Heart right ventricle (tissue), 16 donors: ENCODE results near the gene PCDHA5. TPM values are rescaled to one million over a fixed set of nuclear protein-coding genes. Genes with fewer than 3 reads are reported as not detected.
"Not testable (repeated sequence)": the region's sequence is repeated elsewhere in the genome, so short reads cannot be mapped to it uniquely, and the experiment has no call there.

Experiments
- ATAC-seq, 8 donors: fragments of 200-7000 bp; cut with Tn5 transposase; one replicate each; pipeline ENCODE4 v1.9.1; 2020; ENCODE audit warnings: mild to moderate bottlenecking in 8 of 8, moderate library complexity in 8 of 8, moderate number of reproducible peaks in 1 of 8
- DNase-seq, 2 donors: peaks; one replicate each; pipeline ENCODE4 v3.0.0-alpha.2; 2020
- H3K27ac ChIP-seq, 10 donors: fragments of 200-600 bp; sonication (generic) in 2 of 10; one replicate each; pipeline versions ENCODE4 v1.5.0 to v1.8.0; 2020 to 2022; ENCODE audit warnings: mild to moderate bottlenecking in 3 of 10
- H3K27me3 ChIP-seq, 7 donors: fragments of 200-600 bp; one replicate each; pipeline ENCODE4 v1.8.0; 2021 to 2022; ENCODE audit warnings: mild to moderate bottlenecking in 2 of 7
- H3K36me3 ChIP-seq, 9 donors: fragments of 200-600 bp; sonication (generic) in 1 of 9; one replicate each; pipeline versions ENCODE4 v1.5.0 to v1.8.0; 2020 to 2022; ENCODE audit warnings: mild to moderate bottlenecking in 2 of 9
- H3K4me1 ChIP-seq, 9 donors: fragments of 200-600 bp; sonication (generic) in 1 of 9; one replicate each; pipeline versions ENCODE4 v1.5.0 to v1.8.0; 2020 to 2022; ENCODE audit warnings: mild to moderate bottlenecking in 4 of 9
- H3K4me3 ChIP-seq, 10 donors: fragments of 200-600 bp; sonication (generic) in 2 of 10; one replicate each; pipeline versions ENCODE4 v1.5.0 to v1.8.0; 2020 to 2022; ENCODE audit warnings: mild to moderate bottlenecking in 7 of 10, moderate library complexity in 2 of 10
- H3K9me3 ChIP-seq, 11 donors: fragments of 200-600 bp in 10 of 11; sonication (generic) in 2 of 11; one replicate each; pipeline versions ENCODE4 v1.5.0 to v1.8.0; 2013 to 2022; ENCODE audit warnings: mild to moderate bottlenecking in 2 of 11, control low read depth in 1 of 11, moderate library complexity in 1 of 11
- CTCF ChIP-seq, 9 donors: fragments of 200-600 bp; sonication (generic) in 2 of 9; IDR thresholded peaks; one replicate each; pipeline versions ENCODE4 v1.5.0 to v1.8.0; 2021 to 2022; ENCODE audit warnings: antibody characterized with exemption in 9 of 9, mild to moderate bottlenecking in 5 of 9, moderate library complexity in 1 of 9
- WGBS, 2 donors: extraction: QIAGEN DNeasy Blood & Tissue Kit; methylation state at CpG; one replicate each; pipeline ENCODE4 v1.1.7; 2013; ENCODE audit warnings: inconsistent platforms in 1 of 2; 5-methylcytosine and 5-hydroxymethylcytosine counted together
- intact Hi-C, 10 donors: fragments of 100-400 bp; cut with DNase I; formaldehyde crosslinking; loops; one replicate each; pipeline versions ENCODE4 v1.11.1 to v1.14.2; 2022
- long read RNA-seq, 3 donors: library from polyadenylated mRNA; unstranded; transcript quantifications; one replicate each; pipeline ENCODE4 v2.0.0, GENCODE V29; 2020 to 2021
- polyA plus RNA-seq, 2 donors: library from polyadenylated mRNA; stranded (reverse); fragments of 200-250 nt; gene quantifications; one replicate each; pipeline ENCODE4 v1.2.3, GENCODE V29; 2013
- total RNA-seq, 10 donors: library from RNA; stranded (reverse); fragmentation: NEBNext Ultra II Directional in 3 of 10; extraction: Animal tissue kit (Norgen Biotek cat#: 25700) in 3 of 10; gene quantifications; one replicate each; pipeline versions ENCODE4 v1.2.1 to v1.2.4, GENCODE V29; 2021 to 2023
- donor health status: Arrhythmogenic right ventricular cardiomyopathy.
- donor health status: ischemic (EF 13 %, LVEDD 7.1; RV severe dilation, severe dysfunction).
- donor health status: healthy with polysubstance abuse.
- donor health status: DM: no; HTN: yes; CAD: no.
- donor health status: DM: no; HTN: no; CAD: no.
- donor health status: ischemic (EF 25% LVEDD 6.9; RV normal size, moderate dysfunction).
- donor health status: ischemic (EF 25% LVEDD 5.7; RV mildly dilated, moderate dysfunction).
- donor health status: healthy.
- donor health status: DM: yes; HTN: yes; CAD: no.
- donor health status: Ischemic cardiomyopathy.
- donor health status: ischemic (EF 35%, LVEDD 5.7; RV mildly dilated, moderate dysfunction).
- donor health status: nonischemic (EF 11% LVEDD 7.7; RV severe dilation, severe dysfunction).
- donor health status: DM: yes; HTN: yes; CAD: no.
- donor health status: PGD.
- donor health status: ischemic (EF 29% LVEDD 5.4; RV normal size, mild dysfunction).
- donor health status: nonischemic (EF 23%, LVEDD 6.1; RV moderate dilation, normal function).

The PCDHA5 gene
- total RNA-seq (under 1 TPM in 4 of 10 donors, not detected in 6; 0.07 to 0.11 (median 0.08) TPM), polyA plus RNA-seq (not detected)
- long read RNA-seq, donor 1: 0 reads
- long read RNA-seq, donor 2: 0 reads
- long read RNA-seq, donor 3: 0 reads

GRCh38 chr5:140821375-140822280, at the start of gene PCDHA5:
Gene PCDHA5, plus strand, starts transcription at chr5:140821613.
- H3K4me1 ChIP-seq: no peaks in the 10 kb centered on the region
- no peak for ATAC-seq
- peak within 1 kb of the TSS in 1 of 10 donors; percentile 15 for H3K4me3 ChIP-seq
- H3K27ac ChIP-seq: no peak within 1 kb of the TSS
- intact Hi-C loops: no loop called here
- 21 to 23% methylated on average over 39 of the region's 39 CpGs for WGBS, 2 donors
- H3K9me3 ChIP-seq: peaks cover 0 to 61% (median 7%) of the 10 kb centered on the region in 11 donors
- peaks cover 0 to 73% (median 36%) of the 10 kb centered on the region in 7 donors for H3K27me3 ChIP-seq
- no peaks in the 10 kb centered on the region for H3K36me3 ChIP-seq
- peak in 6 of 9 donors; percentile 32 to 51 (median 38) for TF ChIP-seq CTCF (IDR thresholded peaks at IDR 0.05)
- no peak for DNase-seq

GRCh38 chr5:140780512-140780911, 40.9 kb upstream of the PCDHA5 start:
- Histone ChIP-seq H3K27me3 (peaks cover 0 to 11% (median 0%) of the 10 kb centered on the region in 7 donors), H3K36me3 (no peaks in the 10 kb centered on the region), H3K4me1 (no peaks in the 10 kb centered on the region), H3K9me3 (peaks cover 0 to 100% (median 53%) of the 10 kb centered on the region in 11 donors), H3K4me3 (no peak overlapping the region), H3K27ac (no peak overlapping the region)
- DNase-seq (no peak), ATAC-seq (no peak)
- 79 to 83% methylated on average over 1 of the region's 1 CpG for WGBS, 2 donors
- intact Hi-C loops: no loop called here
- TF ChIP-seq CTCF (IDR thresholded peaks at IDR 0.05): no peak

GRCh38 chr5:140785905-140786686, 35.3 kb upstream of the PCDHA5 start, which contains the start of gene PCDHA1:
Gene PCDHA1, plus strand, starts transcription at chr5:140786140.
- intact Hi-C loops: no loop called here
- Histone ChIP-seq H3K36me3 (no peaks in the 10 kb centered on the region), H3K27me3 (peaks cover 0 to 51% (median 31%) of the 10 kb centered on the region in 7 donors), H3K4me1 (no peaks in the 10 kb centered on the region), H3K9me3 (peaks cover 0 to 99% (median 38%) of the 10 kb centered on the region in 11 donors), H3K4me3 (no peak within 1 kb of the TSS), H3K27ac (no peak within 1 kb of the TSS)
- no peak for DNase-seq
- no peak for ATAC-seq
- no peak for TF ChIP-seq CTCF (IDR thresholded peaks at IDR 0.05)
- WGBS, 2 donors: 16 to 17% methylated on average over 29 of the region's 29 CpGs

GRCh38 chr5:140787422-140787821, 34.0 kb upstream of the PCDHA5 start:
- 31 to 34% methylated on average over 44 of the region's 44 CpGs for WGBS, 2 donors
- DNase-seq, H3K27ac ChIP-seq, H3K36me3 ChIP-seq, intact Hi-C loops, H3K4me3 ChIP-seq, H3K4me1 ChIP-seq, ATAC-seq: not testable (repeated sequence)
- Histone ChIP-seq H3K27me3 (peaks cover 0 to 51% (median 31%) of the 10 kb centered on the region in 7 donors), H3K9me3 (peaks cover 0 to 99% (median 38%) of the 10 kb centered on the region in 11 donors)

GRCh38 chr5:140787849-140788504, 33.4 kb upstream of the PCDHA5 start:
- ATAC-seq, intact Hi-C loops, H3K36me3 ChIP-seq, DNase-seq, H3K4me1 ChIP-seq, H3K4me3 ChIP-seq, H3K27ac ChIP-seq: not testable (repeated sequence)
- Histone ChIP-seq H3K9me3 (peaks cover 0 to 99% (median 34%) of the 10 kb centered on the region in 11 donors), H3K27me3 (peaks cover 0 to 51% (median 31%) of the 10 kb centered on the region in 7 donors)
- WGBS, 2 donors: 26 to 36% methylated on average over 67 to 70 of the region's 70 CpGs
